ENCODE measurements around the gene SLC47A1. TPM values are rescaled to one million over a fixed set of nuclear protein-coding genes. Genes with fewer than 3 reads are reported as not detected.

SLC47A1 gene
- total and polyA plus RNA-seq, 10 of the 15 experiments (the other 5 are each of a cell fraction or from before 2014, with no cell fraction given): 0.41 TPM; not detected in 9

- Histone ChIP-seq H3K79me2 (ENCODE audit: control insufficient read depth, insufficient read depth, low read length) (no peaks in the 10 kb centered on the region), H3K27me3 (replicated peaks in 1 of 2; ENCODE audit: control insufficient read depth in 2 of 2, insufficient read depth in 2 of 2, low read length in 1 of 2) (no peaks in the 10 kb centered on the region; a peak in 1 of 4 replicates), H3K4me1 (ENCODE audit: control insufficient read depth, insufficient read depth, low read length) (no peaks in the 10 kb centered on the region), H3K27ac (ENCODE audit: control insufficient read depth, insufficient read depth) (no peak overlapping the region), H2AFZ (ENCODE audit: control insufficient read depth, low read depth, low read length) (no peak overlapping the region), H4K20me1 (ENCODE audit: control insufficient read depth, insufficient read depth) (no peaks in the 10 kb centered on the region), H3K4me2 (ENCODE audit: control insufficient read depth, insufficient read depth) (no peak overlapping the region), H3K36me3 (ENCODE audit: control insufficient read depth in 2 of 2, insufficient read depth in 2 of 2, low read length in 1 of 2) (no peaks in the 10 kb centered on the region), H3K9me3 (replicated peaks; ENCODE audit: control insufficient read depth, insufficient read depth, low read length) (no peaks in the 10 kb centered on the region; the same call in 2 of the 3 replicates), H3K9ac (ENCODE audit: control insufficient read depth, insufficient read depth, low read length) (no peak overlapping the region), H3K4me3 (no peak overlapping the region)
- no peak for DNase-seq (ENCODE audit: low read depth, low spot score)
- SMC1A ChIA-PET (ENCODE audit: uncharacterized antibody, unreplicated experiment): no interaction called here
- FAIRE-seq: no peak
- no TSS peak for BruUV-seq (replicated peaks)
- 64% methylated on average over 3 of the region's 3 CpGs for WGBS (ENCODE audit: insufficient coverage, insufficient replicate concordance, low lambda C conversion rate, missing lambda C conversion rate)
- in situ Hi-C loops (cut with MboI) (no loop called here), intact Hi-C loops (cut with micrococcal nuclease; ENCODE audit: unreplicated experiment) (no loop called here)
- POLR2A ChIA-PET: no interaction called here
- RAD21 ChIA-PET (ENCODE audit: unreplicated experiment): no interaction called here
- CTCF ChIA-PET: no interaction called here
- ATAC-seq: no peak
- TF ChIP-seq SREBF2 (IDR thresholded peaks at IDR 0.05; ENCODE audit: low read length): no peak
- TF ChIP-seq REST (IDR thresholded peaks at IDR 0.05; ENCODE audit: low read depth, low read length): no peak
- no peak for TF ChIP-seq SKIL (IDR thresholded peaks at IDR 0.05; ENCODE audit: low read depth, poor library complexity, severe bottlenecking)
- TF ChIP-seq BHLHE40 (IDR thresholded peaks at IDR 0.05; ENCODE audit: borderline replicate concordance in 1 of 2, low read depth in 2 of 2, low read length in 1 of 2): no peak
- no peak for TF ChIP-seq STAT1 (conservative IDR thresholded peaks at IDR 0.05)
- TF ChIP-seq ELK1 (IDR thresholded peaks at IDR 0.05; ENCODE audit: low read depth, low read length): no peak
- TF ChIP-seq USF1 (IDR thresholded peaks at IDR 0.05; ENCODE audit: borderline replicate concordance, extremely low read length, insufficient read depth, low read depth, low read length): no peak
- TF ChIP-seq ZNF217 (IDR thresholded peaks at IDR 0.05): no peak
- no peak for TF ChIP-seq ZNF592 (IDR thresholded peaks at IDR 0.05)
Observed at GRCh38 chr17:19618015-19618414, 84.4 kb downstream of the SLC47A1 start.

Data from GM12878 (cell line).